ENCODE results near the gene PSME4. TPM values are rescaled to one million over a fixed set of nuclear protein-coding genes. Genes with fewer than 3 reads are reported as not detected.
"Not testable (repeated sequence)": the region's sequence is repeated elsewhere in the genome, so short reads cannot be mapped to it uniquely, and the experiment has no call there.

Gene PSME4
- total RNA-seq, 4 donors from 2014 or later, result 20.0 to 94.5 (median 78.8) TPM

DNA sequence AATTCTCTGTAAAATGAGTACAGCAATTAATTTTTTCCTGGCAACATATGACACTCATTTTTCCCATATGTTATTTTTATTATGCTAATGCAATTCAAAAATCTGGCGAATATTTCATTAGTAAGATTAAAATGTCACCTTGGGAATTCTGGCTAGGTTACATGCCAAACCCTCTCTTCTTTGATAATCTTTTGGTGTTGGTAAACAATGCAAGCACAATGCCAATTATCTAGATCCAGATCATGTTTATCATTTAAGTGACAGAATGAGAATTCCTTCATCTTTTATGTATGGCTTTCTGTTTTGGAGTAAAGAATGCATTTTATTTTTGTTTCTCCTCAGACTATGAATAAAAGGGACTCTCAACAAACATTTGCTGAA, 144.8 kb downstream of the PSME4 start:
- TF ChIP-seq, protein P1, sequence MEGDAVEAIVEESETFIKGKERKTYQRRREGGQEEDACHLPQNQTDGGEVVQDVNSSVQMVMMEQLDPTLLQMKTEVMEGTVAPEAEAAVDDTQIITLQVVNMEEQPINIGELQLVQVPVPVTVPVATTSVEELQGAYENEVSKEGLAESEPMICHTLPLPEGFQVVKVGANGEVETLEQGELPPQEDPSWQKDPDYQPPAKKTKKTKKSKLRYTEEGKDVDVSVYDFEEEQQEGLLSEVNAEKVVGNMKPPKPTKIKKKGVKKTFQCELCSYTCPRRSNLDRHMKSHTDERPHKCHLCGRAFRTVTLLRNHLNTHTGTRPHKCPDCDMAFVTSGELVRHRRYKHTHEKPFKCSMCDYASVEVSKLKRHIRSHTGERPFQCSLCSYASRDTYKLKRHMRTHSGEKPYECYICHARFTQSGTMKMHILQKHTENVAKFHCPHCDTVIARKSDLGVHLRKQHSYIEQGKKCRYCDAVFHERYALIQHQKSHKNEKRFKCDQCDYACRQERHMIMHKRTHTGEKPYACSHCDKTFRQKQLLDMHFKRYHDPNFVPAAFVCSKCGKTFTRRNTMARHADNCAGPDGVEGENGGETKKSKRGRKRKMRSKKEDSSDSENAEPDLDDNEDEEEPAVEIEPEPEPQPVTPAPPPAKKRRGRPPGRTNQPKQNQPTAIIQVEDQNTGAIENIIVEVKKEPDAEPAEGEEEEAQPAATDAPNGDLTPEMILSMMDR (IDR thresholded peaks at IDR 0.05), result no peak
- no peak for TF ChIP-seq POLR2A (IDR thresholded peaks at IDR 0.05)
- no peak overlapping the region for H3K27ac ChIP-seq
- H3K4me1 ChIP-seq, result no peaks in the 10 kb centered on the region
- H3K4me3 ChIP-seq, result no peak overlapping the region
- no peak for DNase-seq
- H3K36me3 ChIP-seq, result no peaks in the 10 kb centered on the region
- intact Hi-C loops (cut with DNase I; ENCODE audit: low total_unique reads), result no loop called here
- H3K27me3 ChIP-seq, result no peaks in the 10 kb centered on the region
- H3K9me3 ChIP-seq, result no peaks in the 10 kb centered on the region

- not testable (repeated sequence) for DNase-seq, H3K4me3 ChIP-seq
Measured at GRCh38 chr2:53823639-53824038, 147.2 kb downstream of the PSME4 start.

GRCh38 chr2:53821810-53822209, 149.0 kb downstream of the PSME4 start:
- intact Hi-C loops (cut with DNase I; ENCODE audit: low total_unique reads), result no loop called here
- H3K27me3 ChIP-seq, result no peaks in the 10 kb centered on the region
- H3K27ac ChIP-seq, result no peak overlapping the region
- no peak for TF ChIP-seq POLR2A (IDR thresholded peaks at IDR 0.05)
- TF ChIP-seq, protein P1 (IDR thresholded peaks at IDR 0.05), result no peak
- H3K36me3 ChIP-seq, result no peaks in the 10 kb centered on the region
- H3K9me3 ChIP-seq, result no peaks in the 10 kb centered on the region
- DNase-seq, result no peak
- H3K4me3 ChIP-seq, result no peak overlapping the region
- H3K4me1 ChIP-seq, result no peaks in the 10 kb centered on the region

More at GRCh38 chr2:53823639-53824038, 147.2 kb downstream of the PSME4 start:
- H3K9me3 ChIP-seq; H3K27ac ChIP-seq; intact Hi-C loops (cut with DNase I; ENCODE audit: low total_unique reads); H3K27me3 ChIP-seq; H3K36me3 ChIP-seq; H3K4me1 ChIP-seq: not testable (repeated sequence)

GRCh38 chr2:53820711-53821110, 150.1 kb downstream of the PSME4 start:
- no peak overlapping the region for H3K27ac ChIP-seq
- no peaks in the 10 kb centered on the region for H3K4me1 ChIP-seq
- no peaks in the 10 kb centered on the region for H3K27me3 ChIP-seq
- no peak for DNase-seq
- no peak overlapping the region for H3K4me3 ChIP-seq
- intact Hi-C loops (cut with DNase I; ENCODE audit: low total_unique reads), result no loop called here
- no peaks in the 10 kb centered on the region for H3K9me3 ChIP-seq
- no peaks in the 10 kb centered on the region for H3K36me3 ChIP-seq
- TF ChIP-seq, protein P1 (IDR thresholded peaks at IDR 0.05), result no peak
- no peak for TF ChIP-seq POLR2A (IDR thresholded peaks at IDR 0.05)

DNA sequence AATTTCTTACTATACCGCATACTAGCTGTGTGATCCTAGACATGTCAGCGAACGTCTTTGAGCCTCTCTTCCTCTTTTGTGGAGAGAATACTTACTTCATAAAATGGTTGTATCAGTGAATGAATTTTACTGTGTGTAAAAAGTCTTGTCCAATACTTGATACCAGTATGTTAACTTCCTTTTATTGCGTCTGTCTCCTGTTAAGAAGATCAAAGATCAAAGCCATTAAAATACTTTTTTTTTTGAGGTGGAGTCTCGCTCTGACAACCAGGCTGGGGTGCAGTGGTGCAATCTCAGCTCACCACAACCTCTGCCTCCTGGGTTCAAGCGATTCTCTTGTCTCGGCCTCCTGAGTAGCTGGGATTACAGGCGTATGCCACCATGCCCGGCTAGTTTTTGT, 150.7 kb downstream of the PSME4 start:
- no peak for TF ChIP-seq POLR2A (IDR thresholded peaks at IDR 0.05)
- TF ChIP-seq, protein P1 (IDR thresholded peaks at IDR 0.05), result no peak
- H3K4me3 ChIP-seq, result no peak overlapping the region
- H3K9me3 ChIP-seq, result no peaks in the 10 kb centered on the region
- no peaks in the 10 kb centered on the region for H3K4me1 ChIP-seq
- H3K27me3 ChIP-seq, result no peaks in the 10 kb centered on the region
- intact Hi-C loops (cut with DNase I; ENCODE audit: low total_unique reads), result no loop called here
- no peak for DNase-seq
- no peak overlapping the region for H3K27ac ChIP-seq
- no peaks in the 10 kb centered on the region for H3K36me3 ChIP-seq

- H3K4me3 ChIP-seq, result no peak overlapping the region
- H3K27me3 ChIP-seq, result no peaks in the 10 kb centered on the region
- no peak overlapping the region for H3K27ac ChIP-seq
- H3K36me3 ChIP-seq, result no peaks in the 10 kb centered on the region
- no peaks in the 10 kb centered on the region for H3K9me3 ChIP-seq
- intact Hi-C loops (cut with DNase I; ENCODE audit: low total_unique reads), result no loop called here
- no peak for TF ChIP-seq POLR2A (IDR thresholded peaks at IDR 0.05)
- TF ChIP-seq, protein P1 (IDR thresholded peaks at IDR 0.05), result no peak
- H3K4me1 ChIP-seq, result no peaks in the 10 kb centered on the region
- DNase-seq, result no peak
Measured at GRCh38 chr2:53819634-53820033, 151.2 kb downstream of the PSME4 start.
